Peyer's patch (tissue), 4 donors: ENCODE data around the gene TRPV5.

Source experiments
- CTCF ChIP-seq, 6 experiments: fragments of 450-650 bp in 4 of 6; fragments of 200-600 bp in 2 of 6; sonication (generic) in 1 of 6; IDR thresholded peaks; one replicate each; pipeline ENCODE4 v1.5.1; 2017 to 2019; ENCODE audit warnings: antibody characterized with exemption in 6 of 6, mild to moderate bottlenecking in 3 of 6, moderate library complexity in 1 of 6
- POLR2A ChIP-seq, 2 donors: fragments of 450-650 bp; IDR thresholded peaks; one replicate each; pipeline ENCODE4 v1.5.1; 2017; ENCODE audit warnings: antibody characterized with exemption in 2 of 2, mild to moderate bottlenecking in 2 of 2, moderate library complexity in 2 of 2

- TF ChIP-seq CTCF (IDR thresholded peaks at IDR 0.05) (no peak), POLR2A (IDR thresholded peaks at IDR 0.05) (no peak)
Observed at GRCh38 chr7:142969183-142969582, 35.6 kb upstream of the TRPV5 start.
